8988T (cell line): ENCODE results near the gene MPP1.

Experiments
- DNase-seq: peaks from one replicate; pipeline ENCODE4 v3.0.0; 2011

Gene MPP1

GRCh38 chrX:154812341-154813101 is 7.2 kb upstream of the MPP1 start:
- no peak for DNase-seq

- no peak for DNase-seq
These were observed 4.8 kb upstream of the MPP1 start for GRCh38 chrX:154809939-154810665.

- DNase-seq: no peak
These were observed 1.7 kb upstream of the MPP1 start for GRCh38 chrX:154806837-154807501.

- DNase-seq: no peak
These were observed 409 bp upstream of the MPP1 start for GRCh38 chrX:154805696-154806091.

GRCh38 chrX:154804261-154804956 is 876 bp downstream of the MPP1 start:
- DNase-seq: no peak

- DNase-seq: no peak
These were observed 2.3 kb downstream of the MPP1 start for GRCh38 chrX:154802947-154803346.

- DNase-seq: no peak
These were observed 4.6 kb downstream of the MPP1 start for GRCh38 chrX:154800478-154801210.

- DNase-seq: no peak
These were observed 5.5 kb downstream of the MPP1 start for GRCh38 chrX:154799556-154800348.

GRCh38 chrX:154797006-154797405 is 8.3 kb downstream of the MPP1 start:
- no peak for DNase-seq

- DNase-seq: no peak
These were observed 10.3 kb downstream of the MPP1 start for GRCh38 chrX:154795016-154795415.

GRCh38 chrX:154793084-154793795 is 12.0 kb downstream of the MPP1 start:
- no peak for DNase-seq

- no peak for DNase-seq
These were observed 13.3 kb downstream of the MPP1 start for GRCh38 chrX:154791939-154792338.

- DNase-seq: no peak
These were observed 13.8 kb downstream of the MPP1 start for GRCh38 chrX:154791467-154791866.

GRCh38 chrX:154785716-154786115 is 19.6 kb downstream of the MPP1 start:
- DNase-seq: no peak

- no peak for DNase-seq
These were observed 20.9 kb downstream of the MPP1 start for GRCh38 chrX:154784149-154784995.

- no peak for DNase-seq
These were observed 24.3 kb downstream of the MPP1 start for GRCh38 chrX:154780968-154781367.

- DNase-seq: no peak
These were observed 26.0 kb downstream of the MPP1 start for GRCh38 chrX:154779261-154779660.

GRCh38 chrX:154776753-154777152 is 28.5 kb downstream of the MPP1 start:
- DNase-seq: no peak

- DNase-seq: no peak
These were observed 29.6 kb downstream of the MPP1 start for GRCh38 chrX:154775419-154776349.
